Esophagus squamous epithelium (tissue), 5 donors: ENCODE data around the gene NKAP. TPM values are rescaled to one million over a fixed set of nuclear protein-coding genes. Genes with fewer than 3 reads are reported as not detected.
"Not testable (repeated sequence)": the region's sequence is repeated elsewhere in the genome, so short reads cannot be mapped to it uniquely, and the experiment has no call there.

Experiments used
- DNase-seq: peaks from one replicate; lab custom pipeline; 2025; lab: John Stamatoyannopoulos, UW
- H3K27ac ChIP-seq, 4 donors: fragments of 200-600 bp; sonication (generic); one replicate each; pipeline ENCODE4 v1.5.1; 2016 to 2019; ENCODE audit warnings: mild to moderate bottlenecking in 1 of 4
- H3K27me3 ChIP-seq, 4 donors: fragments of 200-600 bp; sonication (generic); 1 replicate in 3 of 4; 2 replicates in 1 of 4; pipeline versions ENCODE4 v1.5.1 to v1.6.0; 2017 to 2021; ENCODE audit warnings: antibody characterized with exemption in 1 of 4
- H3K36me3 ChIP-seq, 3 donors: fragments of 200-600 bp; sonication (generic); one replicate each; pipeline ENCODE4 v1.5.1; 2016 to 2019
- H3K4me1 ChIP-seq, 3 donors: fragments of 200-600 bp; sonication (generic); one replicate each; pipeline ENCODE4 v1.5.1; 2017 to 2019
- H3K4me3 ChIP-seq, 4 donors: fragments of 200-600 bp; sonication (generic); 1 replicate in 3 of 4; 2 replicates in 1 of 4; pipeline ENCODE4 v1.5.1; 2016 to 2019; ENCODE audit warnings: mild to moderate bottlenecking in 2 of 4, moderate library complexity in 1 of 4
- H3K9me3 ChIP-seq, 3 donors: fragments of 200-600 bp; sonication (generic); one replicate each; pipeline ENCODE4 v1.5.1; 2016 to 2019
- POLR2A ChIP-seq, 4 donors: fragments of 450-650 bp; IDR thresholded peaks; one replicate each; pipeline ENCODE4 v1.6.1; 2017; ENCODE audit warnings: antibody characterized with exemption in 4 of 4, mild to moderate bottlenecking in 4 of 4, moderate library complexity in 3 of 4
- WGBS, 2 donors: methylation state at CpG; one replicate each; pipeline ENCODE4 v1.1.5; 2018; 5-methylcytosine and 5-hydroxymethylcytosine counted together
- intact Hi-C: fragments of 100-400 bp; cut with DNase I; formaldehyde crosslinking; loops from one replicate; pipeline ENCODE4 v1.15.0; 2022
- total RNA-seq, 4 donors: library from RNA; depleted of rRNA; stranded (reverse); fragments of >200 nt; gene quantifications; one replicate each; pipeline ENCODE4 v1.1.0, GENCODE V29; 2016
- TF ChIP-seq, protein P1 (sequence below), 6 experiments: fragments of 450-650 bp in 4 of 6; fragments of 200-600 bp in 2 of 6; sonication (generic) in 2 of 6; IDR thresholded peaks; one replicate each; pipeline ENCODE4 v1.5.1; 2016 to 2019; ENCODE audit warnings: antibody characterized with exemption in 6 of 6, mild to moderate bottlenecking in 4 of 6, moderate library complexity in 4 of 6
- donor health status: DM: yes; HTN: yes; CAD: no.

NKAP gene
- total RNA-seq, 4 donors from 2014 or later = 2.2 to 5.0 (median 2.6) TPM

DNA sequence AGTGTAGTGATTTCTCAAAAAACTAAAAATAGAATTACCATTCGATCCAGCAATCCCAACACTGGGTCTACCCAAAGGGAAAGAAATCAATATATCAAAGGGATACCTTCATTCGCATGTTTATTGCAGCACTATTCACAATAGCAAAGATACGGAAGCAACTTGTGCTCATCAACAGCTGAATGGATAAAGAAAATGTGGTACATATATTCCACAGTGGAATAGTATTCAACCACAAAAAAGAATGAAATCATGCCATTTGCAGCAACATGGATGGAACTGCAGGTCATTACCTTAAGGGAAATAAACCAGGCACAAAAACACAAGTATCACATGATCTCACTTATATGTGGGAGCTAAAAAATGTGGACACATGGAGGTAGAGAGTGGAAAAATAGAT, 42.7 kb upstream of the NKAP start:
- peaks cover 0 to 29% (median under 1%) of the 10 kb centered on the region in 4 donors for H3K27me3 ChIP-seq
- no peak overlapping the region for H3K27ac ChIP-seq
- 72 to 83% methylated on average over 3 of the region's 3 CpGs for WGBS, 2 donors
- H3K36me3 ChIP-seq = no peaks in the 10 kb centered on the region
- no peaks in the 10 kb centered on the region for H3K9me3 ChIP-seq
- DNase-seq = no peak
- peaks cover 0 to 11% (median 0%) of the 10 kb centered on the region in 3 donors for H3K4me1 ChIP-seq
- H3K4me3 ChIP-seq = no peak overlapping the region
- TF ChIP-seq POLR2A (IDR thresholded peaks at IDR 0.05) = no peak
- TF ChIP-seq, protein P1, sequence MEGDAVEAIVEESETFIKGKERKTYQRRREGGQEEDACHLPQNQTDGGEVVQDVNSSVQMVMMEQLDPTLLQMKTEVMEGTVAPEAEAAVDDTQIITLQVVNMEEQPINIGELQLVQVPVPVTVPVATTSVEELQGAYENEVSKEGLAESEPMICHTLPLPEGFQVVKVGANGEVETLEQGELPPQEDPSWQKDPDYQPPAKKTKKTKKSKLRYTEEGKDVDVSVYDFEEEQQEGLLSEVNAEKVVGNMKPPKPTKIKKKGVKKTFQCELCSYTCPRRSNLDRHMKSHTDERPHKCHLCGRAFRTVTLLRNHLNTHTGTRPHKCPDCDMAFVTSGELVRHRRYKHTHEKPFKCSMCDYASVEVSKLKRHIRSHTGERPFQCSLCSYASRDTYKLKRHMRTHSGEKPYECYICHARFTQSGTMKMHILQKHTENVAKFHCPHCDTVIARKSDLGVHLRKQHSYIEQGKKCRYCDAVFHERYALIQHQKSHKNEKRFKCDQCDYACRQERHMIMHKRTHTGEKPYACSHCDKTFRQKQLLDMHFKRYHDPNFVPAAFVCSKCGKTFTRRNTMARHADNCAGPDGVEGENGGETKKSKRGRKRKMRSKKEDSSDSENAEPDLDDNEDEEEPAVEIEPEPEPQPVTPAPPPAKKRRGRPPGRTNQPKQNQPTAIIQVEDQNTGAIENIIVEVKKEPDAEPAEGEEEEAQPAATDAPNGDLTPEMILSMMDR (IDR thresholded peaks at IDR 0.05) = no peak
- intact Hi-C loops = no loop called here

DNA sequence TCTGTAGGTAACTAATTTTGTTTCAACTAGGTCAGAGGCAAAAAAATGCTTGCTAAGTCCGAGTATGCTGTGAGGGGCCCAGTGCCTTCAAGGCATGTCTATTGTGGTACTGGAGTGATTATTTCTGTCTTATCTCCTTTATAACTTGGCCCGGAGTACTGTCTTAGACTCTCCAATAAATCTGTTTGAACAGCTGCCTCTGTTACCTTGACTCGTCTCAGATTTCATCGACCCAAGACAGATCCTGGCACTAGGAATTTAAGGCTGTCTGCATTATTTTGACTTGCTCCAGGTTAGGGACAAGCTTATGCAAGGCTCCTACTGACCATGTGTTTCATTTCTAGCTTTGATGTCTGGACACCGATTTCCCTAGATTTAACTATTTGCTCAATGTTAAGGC, 41.1 kb upstream of the NKAP start:
- Histone ChIP-seq H3K4me3 (no peak overlapping the region), H3K36me3 (no peaks in the 10 kb centered on the region), H3K27ac (no peak overlapping the region), H3K4me1 (no peaks in the 10 kb centered on the region), H3K9me3 (no peaks in the 10 kb centered on the region), H3K27me3 (peaks cover 0 to 14% (median 0%) of the 10 kb centered on the region in 4 donors)
- intact Hi-C loops = no loop called here
- 29 to 53% methylated on average over 4 to 5 of the region's 5 CpGs for WGBS, 2 donors
- TF ChIP-seq, protein P1 (IDR thresholded peaks at IDR 0.05) = no peak
- no peak for TF ChIP-seq POLR2A (IDR thresholded peaks at IDR 0.05)
- DNase-seq = no peak

DNA sequence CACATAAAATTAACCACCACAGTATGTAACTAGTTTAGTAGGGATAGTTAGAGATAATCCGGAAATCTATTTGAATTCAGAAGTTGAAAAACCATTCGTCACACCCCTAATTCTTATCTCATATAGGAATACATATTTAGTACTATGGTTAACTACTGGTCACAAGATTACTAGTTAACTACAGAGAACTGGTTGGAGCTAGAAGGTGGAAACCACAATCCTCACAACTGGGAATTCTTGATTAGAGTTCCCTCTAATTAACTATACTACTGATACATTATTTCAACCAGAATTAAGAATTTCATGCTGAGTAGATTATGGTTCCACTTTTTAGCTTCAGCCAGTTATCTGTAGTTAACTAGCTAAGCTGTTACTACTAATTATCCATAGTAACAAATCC, 39.9 kb upstream of the NKAP start:
- no peak overlapping the region for H3K27ac ChIP-seq
- H3K27me3 ChIP-seq = peaks cover 0 to 2% (median 0%) of the 10 kb centered on the region in 4 donors
- no peak for TF ChIP-seq POLR2A (IDR thresholded peaks at IDR 0.05)
- TF ChIP-seq, protein P1 (IDR thresholded peaks at IDR 0.05) = no peak
- DNase-seq = no peak
- WGBS, 2 donors = 82 to 88% methylated on average over 2 of the region's 2 CpGs
- H3K4me1 ChIP-seq = no peaks in the 10 kb centered on the region
- no peaks in the 10 kb centered on the region for H3K36me3 ChIP-seq
- intact Hi-C loops = no loop called here
- no peak overlapping the region for H3K4me3 ChIP-seq
- H3K9me3 ChIP-seq = no peaks in the 10 kb centered on the region

DNA sequence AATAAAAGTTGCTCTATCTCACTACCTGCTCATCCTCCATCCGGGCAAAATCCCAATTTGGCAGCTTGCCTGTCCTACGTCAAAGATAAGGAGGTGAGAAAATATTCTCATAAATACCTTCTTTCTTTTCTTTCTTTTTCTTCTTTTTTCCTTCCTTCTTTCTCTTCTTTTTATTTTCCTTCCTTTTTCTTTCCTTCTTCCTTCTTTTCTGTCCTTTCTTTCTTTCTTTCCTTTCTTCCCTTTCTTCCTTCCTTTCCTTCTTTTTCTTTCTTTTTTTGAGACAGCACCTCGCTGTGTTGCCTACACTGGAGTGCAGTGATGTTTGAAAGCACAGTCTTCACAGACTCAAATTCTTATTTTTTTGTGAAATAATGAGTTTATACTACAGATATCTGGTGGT, 38.6 kb upstream of the NKAP start:
- no peaks in the 10 kb centered on the region for H3K36me3 ChIP-seq
- intact Hi-C loops = no loop called here
- H3K4me3 ChIP-seq = no peak overlapping the region
- H3K9me3 ChIP-seq = no peaks in the 10 kb centered on the region
- no peak overlapping the region for H3K27ac ChIP-seq
- 42 to 62% methylated on average over 3 of the region's 3 CpGs for WGBS, 2 donors
- H3K4me1 ChIP-seq = no peaks in the 10 kb centered on the region
- no peaks in the 10 kb centered on the region for H3K27me3 ChIP-seq
- no peak for DNase-seq
- TF ChIP-seq, protein P1 (IDR thresholded peaks at IDR 0.05) = no peak
- no peak for TF ChIP-seq POLR2A (IDR thresholded peaks at IDR 0.05)

DNA sequence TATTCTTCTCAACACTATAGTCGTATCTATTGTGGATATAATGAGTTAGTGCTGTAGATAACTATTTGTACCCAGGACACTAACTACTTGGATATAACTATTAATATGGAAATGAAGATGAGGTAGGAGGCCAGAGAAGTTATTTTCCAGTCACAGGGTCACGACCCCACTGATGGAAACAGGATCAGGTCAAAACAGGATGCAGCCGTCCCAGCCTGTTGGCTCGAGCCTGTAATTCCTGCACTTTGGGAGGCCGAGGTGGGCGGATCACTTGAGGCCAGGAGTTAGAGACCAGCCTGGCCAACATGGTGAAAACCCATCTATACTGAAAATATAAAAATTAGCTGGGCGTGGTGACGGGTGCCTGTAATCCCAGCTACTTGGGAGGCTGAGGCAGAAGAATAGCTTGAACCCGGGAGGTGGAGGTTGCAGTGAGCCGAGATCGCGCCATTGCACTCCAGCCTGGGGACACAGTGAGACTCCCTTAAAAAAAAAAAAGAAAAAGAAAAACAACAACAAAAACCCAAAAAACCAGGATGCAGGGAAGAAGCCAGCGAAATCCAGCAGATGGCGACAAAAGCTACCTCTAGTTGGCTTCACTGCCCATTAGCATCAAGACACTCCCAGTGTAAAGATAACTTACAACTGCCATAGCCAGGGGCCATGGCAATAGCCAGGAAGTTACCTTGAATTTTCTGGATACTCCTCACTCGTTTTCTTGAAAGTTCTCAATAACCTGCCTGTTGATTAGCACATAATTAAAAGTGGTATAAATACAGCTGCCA, 37.9 kb upstream of the NKAP start:
- intact Hi-C loops = no loop called here
- no peak overlapping the region for H3K27ac ChIP-seq
- no peaks in the 10 kb centered on the region for H3K9me3 ChIP-seq
- H3K4me3 ChIP-seq = no peak overlapping the region
- H3K36me3 ChIP-seq = no peaks in the 10 kb centered on the region
- no peaks in the 10 kb centered on the region for H3K4me1 ChIP-seq
- no peak for DNase-seq
- H3K27me3 ChIP-seq = no peaks in the 10 kb centered on the region
- no peak for TF ChIP-seq POLR2A (IDR thresholded peaks at IDR 0.05)
- TF ChIP-seq, protein P1 (IDR thresholded peaks at IDR 0.05) = peak in 3 of 6 experiments; percentile 7 to 36 (median 25)
- 37 to 39% methylated on average over 13 to 14 of the region's 15 CpGs for WGBS, 2 donors

DNA sequence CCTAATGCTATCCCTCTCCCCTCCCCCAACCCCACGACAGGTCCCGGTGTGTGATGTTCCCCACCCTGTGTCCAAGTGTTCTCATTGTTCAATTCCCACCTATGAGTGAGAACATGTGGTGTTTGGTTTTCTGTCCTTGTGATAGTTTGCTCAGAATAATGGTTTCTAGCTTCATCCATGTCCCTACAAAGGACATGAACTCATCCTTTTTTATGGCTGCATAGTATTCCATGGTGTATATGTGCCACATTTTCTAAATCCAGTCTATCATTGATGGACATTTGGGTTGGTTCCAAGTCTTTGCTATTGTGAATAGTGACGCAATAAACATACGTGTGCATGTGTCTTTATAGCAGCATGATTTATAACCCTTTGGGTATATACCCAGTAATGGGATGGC, 33.6 kb upstream of the NKAP start:
- H3K36me3 ChIP-seq, intact Hi-C loops, H3K4me1 ChIP-seq, H3K27ac ChIP-seq, H3K4me3 ChIP-seq, DNase-seq, H3K27me3 ChIP-seq, H3K9me3 ChIP-seq: not testable (repeated sequence)
- 81 to 83% methylated on average over 4 of the region's 4 CpGs for WGBS, 2 donors
